H1 (cell line): ENCODE data around the gene ZKSCAN8. TPM values are rescaled to one million over a fixed set of nuclear protein-coding genes. Genes with fewer than 3 reads are reported as not detected.

Experiments used
- CTCF ChIP-seq, 3 experiments: IDR thresholded peaks; 1 replicate in 2 of 3; 2 replicates in 1 of 3; pipeline versions ENCODE4 v1.5.1 to v1.6.1; 2011; ENCODE audit warnings: low read length in 3 of 3, mild to moderate bottlenecking in 3 of 3, inconsistent platforms in 2 of 3, low read depth in 1 of 3, moderate library complexity in 1 of 3; ENCODE audit not compliant: insufficient read depth in 1 of 3; ENCODE audit errors: control extremely low read depth in 1 of 3
- EP300 ChIP-seq, 2 experiments: IDR thresholded peaks; 1 replicate in 1 of 2; 2 replicates in 1 of 2; pipeline ENCODE4 v1.6.1; 2011 to 2012; ENCODE audit warnings: low read depth in 2 of 2, low read length in 2 of 2, mild to moderate bottlenecking in 2 of 2, borderline replicate concordance in 1 of 2, inconsistent platforms in 1 of 2, moderate library complexity in 1 of 2
- RXRA ChIP-seq: IDR thresholded peaks from 2 replicates; pipeline ENCODE4 v1.6.1; 2011; ENCODE audit warnings: low read depth, mild to moderate bottlenecking, low read length, moderate library complexity; ENCODE audit not compliant: insufficient read depth
- polyA plus RNA-seq, 7 experiments: library from polyadenylated mRNA; depleted of rRNA in 3 of 7; stranded (reverse) in 5 of 7; unstranded in 2 of 7; fragments of >200 nt in 5 of 7; fragments of 200-250 nt in 2 of 7; gene quantifications; 1 replicate in 5 of 7; 2 replicates in 1 of 7; 4 replicates in 1 of 7; pipeline versions ENCODE4 v1.2.1 to v1.2.3, GENCODE V29; 2011 to 2013; ENCODE audit warnings: missing spikeins in 2 of 7, mixed read lengths in 2 of 7
- total RNA-seq: library from RNA; stranded (reverse); fragmentation: NEBNext Ultra II Directional; extraction: Animal tissue kit (Norgen Biotek cat#: 25700); gene quantifications from 2 replicates; pipeline ENCODE4 v1.2.1, GENCODE V29; 2021
- TF ChIP-seq, protein P1 (sequence below): fragments of 300-600 bp; sonication (generic); IDR thresholded peaks from 2 replicates; pipeline ENCODE4 v1.7.1; 2012; ENCODE audit warnings: low read length, moderate library complexity, mild to moderate bottlenecking, inconsistent platforms; ENCODE audit not compliant: insufficient replicate concordance
- TF ChIP-seq, protein P2 (sequence below): IDR thresholded peaks from 2 replicates; pipeline ENCODE4 v1.6.1; 2011; ENCODE audit warnings: low read depth, mild to moderate bottlenecking, low read length; ENCODE audit not compliant: insufficient read depth
- TF ChIP-seq, protein P3 (sequence below): IDR thresholded peaks from 2 replicates; pipeline ENCODE4 v1.6.1; 2011; ENCODE audit warnings: low read length, improper control_type of control experiment

Gene ZKSCAN8
- total and polyA plus RNA-seq, 2 of the 8 experiments (the other 6 are each of a cell fraction or from before 2014, with no cell fraction given) = 10.7 to 24.1 TPM

DNA sequence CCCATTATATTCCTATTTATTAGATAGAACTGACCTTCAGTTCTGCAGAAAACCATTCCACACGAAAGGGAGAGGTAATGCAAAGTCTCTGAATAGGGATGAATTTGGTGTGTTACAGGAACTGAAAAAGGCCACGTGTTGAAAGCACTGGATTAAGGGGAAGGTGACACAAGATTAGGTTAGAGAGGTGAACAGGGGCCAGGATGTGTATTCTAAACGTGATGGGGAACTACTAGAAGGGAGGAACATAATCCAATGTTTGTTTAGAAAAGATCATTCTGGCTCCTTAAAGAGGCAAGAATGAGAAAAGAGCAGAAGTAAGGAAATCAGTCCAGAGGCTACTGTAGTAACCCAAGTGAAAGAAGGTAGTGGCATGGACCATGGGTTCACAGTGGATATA is 6.3 kb upstream of the ZKSCAN8 start (continued):
- no peak for TF ChIP-seq EP300 (IDR thresholded peaks at IDR 0.05; ENCODE audit: borderline replicate concordance in 1 of 2, low read depth in 2 of 2, low read length in 2 of 2)
- TF ChIP-seq, protein P1, sequence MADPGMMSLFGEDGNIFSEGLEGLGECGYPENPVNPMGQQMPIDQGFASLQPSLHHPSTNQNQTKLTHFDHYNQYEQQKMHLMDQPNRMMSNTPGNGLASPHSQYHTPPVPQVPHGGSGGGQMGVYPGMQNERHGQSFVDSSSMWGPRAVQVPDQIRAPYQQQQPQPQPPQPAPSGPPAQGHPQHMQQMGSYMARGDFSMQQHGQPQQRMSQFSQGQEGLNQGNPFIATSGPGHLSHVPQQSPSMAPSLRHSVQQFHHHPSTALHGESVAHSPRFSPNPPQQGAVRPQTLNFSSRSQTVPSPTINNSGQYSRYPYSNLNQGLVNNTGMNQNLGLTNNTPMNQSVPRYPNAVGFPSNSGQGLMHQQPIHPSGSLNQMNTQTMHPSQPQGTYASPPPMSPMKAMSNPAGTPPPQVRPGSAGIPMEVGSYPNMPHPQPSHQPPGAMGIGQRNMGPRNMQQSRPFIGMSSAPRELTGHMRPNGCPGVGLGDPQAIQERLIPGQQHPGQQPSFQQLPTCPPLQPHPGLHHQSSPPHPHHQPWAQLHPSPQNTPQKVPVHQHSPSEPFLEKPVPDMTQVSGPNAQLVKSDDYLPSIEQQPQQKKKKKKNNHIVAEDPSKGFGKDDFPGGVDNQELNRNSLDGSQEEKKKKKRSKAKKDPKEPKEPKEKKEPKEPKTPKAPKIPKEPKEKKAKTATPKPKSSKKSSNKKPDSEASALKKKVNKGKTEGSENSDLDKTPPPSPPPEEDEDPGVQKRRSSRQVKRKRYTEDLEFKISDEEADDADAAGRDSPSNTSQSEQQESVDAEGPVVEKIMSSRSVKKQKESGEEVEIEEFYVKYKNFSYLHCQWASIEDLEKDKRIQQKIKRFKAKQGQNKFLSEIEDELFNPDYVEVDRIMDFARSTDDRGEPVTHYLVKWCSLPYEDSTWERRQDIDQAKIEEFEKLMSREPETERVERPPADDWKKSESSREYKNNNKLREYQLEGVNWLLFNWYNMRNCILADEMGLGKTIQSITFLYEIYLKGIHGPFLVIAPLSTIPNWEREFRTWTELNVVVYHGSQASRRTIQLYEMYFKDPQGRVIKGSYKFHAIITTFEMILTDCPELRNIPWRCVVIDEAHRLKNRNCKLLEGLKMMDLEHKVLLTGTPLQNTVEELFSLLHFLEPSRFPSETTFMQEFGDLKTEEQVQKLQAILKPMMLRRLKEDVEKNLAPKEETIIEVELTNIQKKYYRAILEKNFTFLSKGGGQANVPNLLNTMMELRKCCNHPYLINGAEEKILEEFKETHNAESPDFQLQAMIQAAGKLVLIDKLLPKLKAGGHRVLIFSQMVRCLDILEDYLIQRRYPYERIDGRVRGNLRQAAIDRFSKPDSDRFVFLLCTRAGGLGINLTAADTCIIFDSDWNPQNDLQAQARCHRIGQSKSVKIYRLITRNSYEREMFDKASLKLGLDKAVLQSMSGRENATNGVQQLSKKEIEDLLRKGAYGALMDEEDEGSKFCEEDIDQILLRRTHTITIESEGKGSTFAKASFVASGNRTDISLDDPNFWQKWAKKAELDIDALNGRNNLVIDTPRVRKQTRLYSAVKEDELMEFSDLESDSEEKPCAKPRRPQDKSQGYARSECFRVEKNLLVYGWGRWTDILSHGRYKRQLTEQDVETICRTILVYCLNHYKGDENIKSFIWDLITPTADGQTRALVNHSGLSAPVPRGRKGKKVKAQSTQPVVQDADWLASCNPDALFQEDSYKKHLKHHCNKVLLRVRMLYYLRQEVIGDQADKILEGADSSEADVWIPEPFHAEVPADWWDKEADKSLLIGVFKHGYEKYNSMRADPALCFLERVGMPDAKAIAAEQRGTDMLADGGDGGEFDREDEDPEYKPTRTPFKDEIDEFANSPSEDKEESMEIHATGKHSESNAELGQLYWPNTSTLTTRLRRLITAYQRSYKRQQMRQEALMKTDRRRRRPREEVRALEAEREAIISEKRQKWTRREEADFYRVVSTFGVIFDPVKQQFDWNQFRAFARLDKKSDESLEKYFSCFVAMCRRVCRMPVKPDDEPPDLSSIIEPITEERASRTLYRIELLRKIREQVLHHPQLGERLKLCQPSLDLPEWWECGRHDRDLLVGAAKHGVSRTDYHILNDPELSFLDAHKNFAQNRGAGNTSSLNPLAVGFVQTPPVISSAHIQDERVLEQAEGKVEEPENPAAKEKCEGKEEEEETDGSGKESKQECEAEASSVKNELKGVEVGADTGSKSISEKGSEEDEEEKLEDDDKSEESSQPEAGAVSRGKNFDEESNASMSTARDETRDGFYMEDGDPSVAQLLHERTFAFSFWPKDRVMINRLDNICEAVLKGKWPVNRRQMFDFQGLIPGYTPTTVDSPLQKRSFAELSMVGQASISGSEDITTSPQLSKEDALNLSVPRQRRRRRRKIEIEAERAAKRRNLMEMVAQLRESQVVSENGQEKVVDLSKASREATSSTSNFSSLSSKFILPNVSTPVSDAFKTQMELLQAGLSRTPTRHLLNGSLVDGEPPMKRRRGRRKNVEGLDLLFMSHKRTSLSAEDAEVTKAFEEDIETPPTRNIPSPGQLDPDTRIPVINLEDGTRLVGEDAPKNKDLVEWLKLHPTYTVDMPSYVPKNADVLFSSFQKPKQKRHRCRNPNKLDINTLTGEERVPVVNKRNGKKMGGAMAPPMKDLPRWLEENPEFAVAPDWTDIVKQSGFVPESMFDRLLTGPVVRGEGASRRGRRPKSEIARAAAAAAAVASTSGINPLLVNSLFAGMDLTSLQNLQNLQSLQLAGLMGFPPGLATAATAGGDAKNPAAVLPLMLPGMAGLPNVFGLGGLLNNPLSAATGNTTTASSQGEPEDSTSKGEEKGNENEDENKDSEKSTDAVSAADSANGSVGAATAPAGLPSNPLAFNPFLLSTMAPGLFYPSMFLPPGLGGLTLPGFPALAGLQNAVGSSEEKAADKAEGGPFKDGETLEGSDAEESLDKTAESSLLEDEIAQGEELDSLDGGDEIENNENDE = no peak
- TF ChIP-seq, protein P2, sequence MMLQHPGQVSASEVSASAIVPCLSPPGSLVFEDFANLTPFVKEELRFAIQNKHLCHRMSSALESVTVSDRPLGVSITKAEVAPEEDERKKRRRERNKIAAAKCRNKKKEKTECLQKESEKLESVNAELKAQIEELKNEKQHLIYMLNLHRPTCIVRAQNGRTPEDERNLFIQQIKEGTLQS = no peak
- no peak for TF ChIP-seq RXRA
- TF ChIP-seq CTCF (IDR thresholded peaks at IDR 0.05; ENCODE audit: control extremely low read depth in 1 of 3, insufficient read depth in 1 of 3, low read depth in 1 of 3, low read length in 3 of 3) = no peak
- TF ChIP-seq, protein P3, sequence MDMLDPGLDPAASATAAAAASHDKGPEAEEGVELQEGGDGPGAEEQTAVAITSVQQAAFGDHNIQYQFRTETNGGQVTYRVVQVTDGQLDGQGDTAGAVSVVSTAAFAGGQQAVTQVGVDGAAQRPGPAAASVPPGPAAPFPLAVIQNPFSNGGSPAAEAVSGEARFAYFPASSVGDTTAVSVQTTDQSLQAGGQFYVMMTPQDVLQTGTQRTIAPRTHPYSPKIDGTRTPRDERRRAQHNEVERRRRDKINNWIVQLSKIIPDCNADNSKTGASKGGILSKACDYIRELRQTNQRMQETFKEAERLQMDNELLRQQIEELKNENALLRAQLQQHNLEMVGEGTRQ = no peak
